NCI-H345 treated with DMSO at 0.1 percent for 48 hours (cell line): ENCODE results near the gene MLH1.
"Not testable (repeated sequence)": the region's sequence is repeated elsewhere in the genome, so short reads cannot be mapped to it uniquely, and the experiment has no call there.

Source experiments
- DNase-seq: peaks from one replicate; lab custom pipeline; 2025; ENCODE audit not compliant: unreplicated experiment; lab: John Stamatoyannopoulos, UW

MLH1 gene

GRCh38 chr3:36993326-36994283, at the start of gene MLH1:
TSS of gene MLH1 (plus strand) at chr3:36993518. CDS start at chr3:36993548, 30 bp downstream.
- no peak for DNase-seq

DNA sequence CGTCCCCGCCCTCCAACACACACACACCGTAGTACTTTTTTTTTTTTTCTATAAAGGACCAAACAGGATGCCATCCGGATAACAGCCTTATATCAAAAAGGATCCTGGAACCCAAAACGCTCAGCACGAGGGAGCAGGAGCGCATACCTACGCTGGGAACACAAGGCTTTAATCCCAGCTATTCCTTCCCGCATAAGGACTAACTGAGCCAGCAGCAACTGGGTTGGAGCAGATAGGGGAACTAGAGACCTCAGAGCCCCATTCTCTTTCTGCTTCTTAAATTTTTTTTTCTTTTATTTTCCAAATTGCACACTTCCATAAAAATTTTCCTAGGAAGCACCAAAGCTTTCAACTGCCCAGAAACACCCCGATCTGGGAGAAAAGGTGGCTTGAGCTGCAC, 49.7 kb upstream of the MLH1 start:
- no peak for DNase-seq

DNA sequence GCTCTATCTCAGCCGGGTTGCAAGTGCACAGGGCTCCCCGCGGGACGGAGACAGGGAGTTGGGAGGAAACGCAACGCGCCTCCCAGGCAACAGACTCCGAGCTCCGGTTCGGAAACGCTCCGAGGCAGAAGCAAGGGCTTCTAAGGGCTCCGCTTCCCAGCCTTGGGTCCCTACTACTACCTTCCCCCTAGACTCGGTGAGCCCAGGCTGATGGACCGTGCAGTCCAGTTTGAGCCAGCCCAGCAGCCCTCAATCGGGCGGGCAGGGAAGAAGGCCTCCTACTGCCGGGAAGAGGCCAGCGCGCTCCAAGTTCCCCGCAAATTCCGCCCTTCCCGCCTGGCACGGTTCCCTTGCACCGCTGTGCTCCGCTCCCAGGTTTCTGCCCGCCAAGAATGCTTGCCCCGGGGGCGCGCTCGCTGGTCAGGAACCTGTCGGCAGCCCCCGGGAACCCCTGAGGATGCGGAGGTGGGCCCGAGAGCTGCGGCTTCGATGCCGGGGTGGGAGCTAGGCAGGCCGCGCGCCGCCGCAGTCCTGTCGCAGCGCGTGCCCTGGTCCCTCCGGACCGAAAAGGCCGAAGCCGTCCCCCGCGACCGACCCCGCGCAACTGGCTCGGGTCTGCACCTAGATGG, 49.2 kb upstream of the MLH1 start:
- DNase-seq = peak; percentile 25

DNA sequence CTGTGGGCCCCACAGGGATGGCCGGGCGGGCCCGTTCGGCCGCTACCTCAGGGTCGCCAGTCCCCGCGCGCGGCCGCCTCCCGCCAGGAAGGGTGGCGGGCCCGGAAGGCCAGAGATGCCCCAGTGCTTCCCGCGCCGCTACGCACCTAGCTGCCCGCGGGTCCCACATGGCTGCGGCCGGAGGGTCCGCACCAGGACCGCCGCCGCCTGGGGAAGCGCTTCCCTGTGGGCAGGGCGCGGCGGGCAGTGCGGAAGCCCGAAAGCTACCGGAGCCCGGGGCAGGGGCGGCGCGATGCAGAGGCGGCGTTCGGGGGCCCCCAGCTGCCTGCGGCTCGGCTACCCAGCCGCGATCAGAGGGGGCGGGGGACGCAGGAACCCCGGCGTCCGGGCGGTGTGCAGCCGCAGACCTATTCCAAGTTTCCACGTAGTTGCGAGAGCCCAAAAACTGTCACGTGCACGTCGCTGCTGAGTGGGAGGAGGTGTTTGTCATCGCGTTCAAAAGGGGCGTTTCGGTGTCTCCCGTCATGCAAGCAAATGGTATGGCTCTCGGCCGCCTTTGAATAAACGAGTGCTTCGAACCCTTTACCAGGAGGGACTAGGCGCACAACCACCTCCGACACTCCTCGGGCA, 48.6 kb upstream of the MLH1 start, which contains the start of gene TRANK1:
TRANK1 (minus strand) TSS at position 414 of the 630 bp plus-strand sequence; CDS start at position 169, 245 bp downstream.
- peak; percentile 13 for DNase-seq

GRCh38 chr3:36945333-36945980, 47.9 kb upstream of the MLH1 start:
- no peak for DNase-seq

DNA sequence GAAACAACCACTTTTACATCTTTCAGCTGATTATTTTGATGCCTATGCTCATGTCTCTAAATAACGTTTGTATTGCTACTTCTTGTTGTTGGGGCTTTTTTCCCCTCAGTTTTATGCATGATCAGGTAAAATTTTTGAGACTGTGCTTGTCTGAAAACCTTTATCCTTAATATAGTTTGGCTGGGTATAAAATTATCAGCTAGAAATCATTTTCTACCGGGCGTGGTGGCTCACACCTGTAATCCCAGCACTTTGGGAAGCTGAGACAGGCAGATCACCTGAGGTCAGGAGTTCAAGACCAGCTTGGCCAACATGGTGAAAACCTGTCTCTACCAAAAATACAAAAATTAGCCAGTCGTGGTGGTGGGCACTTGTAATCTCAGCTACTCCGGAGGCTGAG, 45.5 kb upstream of the MLH1 start:
- not testable (repeated sequence) for DNase-seq

DNA sequence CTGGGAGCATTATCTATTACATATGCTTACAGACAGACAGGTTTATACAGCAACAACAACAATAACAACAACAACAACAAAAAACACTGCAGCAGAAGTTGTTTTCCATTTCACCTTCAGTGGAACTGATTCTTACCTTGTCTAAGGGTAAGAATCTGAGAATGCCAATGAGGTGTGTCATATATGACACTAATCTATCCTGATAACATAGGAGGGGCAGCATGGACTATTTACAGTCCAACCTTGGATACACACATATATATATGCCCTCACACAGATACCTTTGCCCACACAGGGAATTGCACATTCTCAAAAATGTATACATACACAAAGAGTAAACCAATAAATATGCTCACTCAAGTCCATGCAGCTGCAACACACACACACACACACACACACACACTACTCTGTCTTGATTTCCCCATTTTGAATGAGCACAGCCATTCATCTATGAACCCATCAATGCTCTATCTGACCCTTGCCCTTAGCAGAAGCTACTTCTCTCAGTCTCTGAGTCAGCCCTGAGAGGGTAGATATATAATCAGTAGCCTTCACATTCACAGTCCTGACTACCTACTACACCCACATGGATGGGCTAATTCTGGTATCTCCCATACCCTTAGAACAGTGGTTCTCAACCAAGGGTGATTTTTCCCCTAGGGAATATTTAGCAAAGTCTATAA, 38.7 kb upstream of the MLH1 start:
- no peak for DNase-seq

DNA sequence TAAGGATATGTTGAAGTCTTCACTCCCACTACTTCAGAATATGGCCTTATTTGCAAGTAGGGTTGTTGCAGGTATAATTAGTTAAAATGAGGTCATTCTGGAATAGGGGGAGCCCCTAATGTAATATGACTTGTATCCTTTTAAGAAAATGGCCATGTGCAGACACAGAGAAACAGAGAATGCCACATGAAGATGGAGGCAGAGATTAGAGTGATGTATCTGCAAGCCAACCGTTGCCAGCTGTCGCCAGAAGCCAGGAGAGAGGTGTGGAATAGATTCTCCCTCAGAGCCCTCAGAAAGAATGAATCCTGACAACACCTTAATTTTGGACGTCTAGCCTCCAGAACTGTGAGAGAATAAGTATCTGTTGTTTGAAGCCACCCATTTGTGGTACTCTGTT, 37.2 kb upstream of the MLH1 start:
- DNase-seq = no peak

DNA sequence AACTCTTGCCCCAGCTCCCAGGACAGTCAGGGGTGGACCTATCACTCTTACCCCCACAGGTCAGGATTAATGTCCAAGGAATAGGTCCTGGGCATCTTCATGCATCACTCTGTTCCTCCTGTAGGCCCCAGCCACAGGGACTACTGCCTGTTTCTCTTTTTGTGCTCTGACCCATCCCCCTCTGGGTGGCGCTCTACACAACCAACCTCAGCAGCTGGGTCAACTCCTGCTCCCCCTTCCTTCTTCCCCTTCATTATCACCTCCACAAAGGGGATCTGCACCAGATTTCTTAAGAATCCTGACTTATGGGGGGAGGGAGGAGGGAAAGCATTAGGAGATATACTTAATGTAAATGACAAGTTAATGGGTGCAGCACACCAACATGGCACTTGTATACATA, 36.3 kb upstream of the MLH1 start:
- DNase-seq = no peak

GRCh38 chr3:36957862-36958686, 35.2 kb upstream of the MLH1 start:
- DNase-seq = no peak

DNA sequence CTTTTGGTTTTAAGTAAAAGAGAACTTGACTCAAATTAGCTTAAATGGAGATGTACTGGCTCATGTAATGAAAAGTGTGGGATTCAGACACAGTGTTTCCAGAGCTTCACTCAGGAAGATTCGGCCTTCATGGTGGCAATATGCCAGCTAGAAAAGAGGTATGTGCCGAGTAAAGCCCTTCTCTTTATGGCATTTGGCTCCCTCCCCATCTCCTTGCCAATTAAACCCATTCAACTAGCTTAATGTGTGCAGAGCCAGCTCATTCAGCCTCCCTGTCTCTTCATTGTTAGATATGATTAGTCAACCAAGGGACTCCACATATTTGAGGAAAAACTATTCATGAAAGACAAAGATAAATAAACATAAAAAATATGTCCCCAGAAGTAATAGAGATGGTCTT, 33.5 kb upstream of the MLH1 start:
- peak; percentile 32 for DNase-seq

DNA sequence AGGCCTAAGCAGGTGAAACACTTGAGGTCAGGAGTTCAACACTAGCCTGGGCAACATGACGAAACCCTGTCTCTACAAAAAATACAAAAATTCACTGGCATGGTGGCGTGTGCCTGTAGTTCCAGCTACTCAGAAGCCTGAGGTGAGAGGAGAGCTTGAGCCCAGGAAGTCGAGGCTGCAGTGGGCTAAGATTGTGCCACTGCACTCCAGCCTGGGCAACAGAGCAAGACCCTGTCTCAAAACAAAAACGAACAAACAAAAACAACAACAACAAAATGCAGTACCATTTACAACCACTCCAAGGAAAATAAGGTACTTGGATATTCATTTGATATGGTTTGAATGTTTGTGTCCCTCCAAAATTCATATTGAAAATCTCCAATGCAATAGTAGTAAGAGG, 32.8 kb upstream of the MLH1 start:
- no peak for DNase-seq

DNA sequence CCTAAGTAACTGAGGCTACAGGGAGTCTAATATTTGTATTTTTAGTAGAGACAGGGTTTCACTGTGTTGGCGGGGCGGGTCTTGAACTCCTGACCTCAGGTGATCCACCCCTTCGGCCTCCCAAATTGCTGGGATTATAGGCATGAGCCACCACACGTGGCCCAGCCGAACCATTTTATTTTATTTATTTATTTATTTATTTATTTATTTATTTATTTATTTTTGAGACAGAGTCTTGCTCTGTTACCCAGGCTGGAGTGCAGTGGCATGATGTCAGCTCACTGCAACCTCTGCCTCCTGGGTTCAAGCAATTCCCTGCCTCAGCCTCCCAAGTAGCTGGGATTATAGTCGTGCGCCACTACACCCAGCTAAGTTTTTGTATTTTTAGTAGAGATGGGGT, 30.3 kb upstream of the MLH1 start:
- not testable (repeated sequence) for DNase-seq

DNA sequence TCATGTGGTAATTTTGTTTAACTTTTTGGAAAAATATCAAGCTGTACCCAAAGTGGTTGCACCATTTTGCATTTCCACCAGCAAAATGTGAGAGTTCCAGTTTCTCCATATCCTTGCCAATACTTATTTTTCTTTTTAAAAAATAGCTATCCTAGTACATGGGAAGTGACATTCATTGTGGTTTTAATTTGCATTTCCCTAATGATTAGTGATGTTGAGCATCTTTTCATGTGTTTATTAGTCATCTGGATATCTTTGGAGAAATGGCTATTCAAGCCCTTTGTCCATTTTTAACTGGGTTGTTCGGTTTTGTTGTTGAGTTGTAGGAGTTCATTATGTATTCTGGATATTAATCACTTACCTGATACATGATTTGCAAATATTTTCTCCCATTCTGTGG, 29.0 kb upstream of the MLH1 start:
- no peak for DNase-seq

DNA sequence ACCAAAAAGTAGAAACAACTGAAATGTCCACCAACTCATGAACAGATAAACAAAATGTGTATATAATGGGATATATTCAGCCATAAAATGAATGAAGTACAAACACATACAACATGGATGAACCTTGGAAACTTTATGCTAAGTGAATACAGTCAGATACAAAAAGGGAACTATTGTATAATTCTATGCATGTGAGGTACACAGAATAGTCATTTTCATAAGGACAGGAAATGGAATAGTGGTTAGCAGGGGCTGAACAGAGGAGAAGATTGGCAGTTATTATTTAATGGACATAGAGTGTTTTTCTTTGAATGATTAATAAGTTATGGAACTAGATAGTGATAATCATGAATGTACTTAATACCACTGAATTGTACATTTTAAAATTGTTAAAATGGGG, 28.5 kb upstream of the MLH1 start:
- no peak for DNase-seq

DNA sequence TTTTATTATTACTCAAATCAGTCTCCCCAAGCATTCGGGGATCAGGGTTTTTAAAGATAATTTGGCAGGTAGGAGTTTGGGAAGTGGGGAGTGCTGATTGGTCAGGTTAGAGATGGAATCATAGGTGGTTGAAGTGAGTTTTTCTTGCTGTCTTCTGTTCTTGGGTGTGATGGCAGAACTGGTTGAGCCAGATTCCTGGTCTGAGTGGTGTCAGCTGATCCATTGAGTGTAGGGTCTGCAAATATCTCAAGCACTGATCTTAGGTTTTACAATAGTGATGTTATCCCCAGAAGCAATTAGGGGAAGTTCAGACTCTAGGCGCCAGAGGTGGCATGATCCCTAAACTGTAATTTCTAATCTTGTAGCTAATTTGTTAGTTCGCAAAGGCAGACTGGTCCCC, 27.9 kb upstream of the MLH1 start:
- DNase-seq = peak; percentile 67

DNA sequence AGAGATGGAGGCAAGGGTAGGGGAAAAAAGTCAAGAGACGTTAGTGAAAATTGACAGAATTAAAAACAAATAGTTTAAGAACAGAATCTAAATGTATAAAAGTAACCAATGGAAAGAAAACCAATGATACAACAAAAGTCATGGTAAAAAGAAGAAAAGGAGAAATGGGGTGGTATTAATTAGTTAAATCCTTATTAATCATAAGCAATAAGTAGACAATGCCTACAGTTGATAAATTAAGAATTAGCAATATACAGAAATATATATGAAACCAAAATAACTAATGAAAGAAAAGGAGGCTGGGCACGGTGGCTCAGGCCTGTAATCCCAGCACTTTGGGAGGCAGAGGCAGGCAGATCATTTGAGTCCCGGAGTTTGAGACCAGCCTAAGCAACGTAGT, 24.2 kb upstream of the MLH1 start:
- DNase-seq = no peak

DNA sequence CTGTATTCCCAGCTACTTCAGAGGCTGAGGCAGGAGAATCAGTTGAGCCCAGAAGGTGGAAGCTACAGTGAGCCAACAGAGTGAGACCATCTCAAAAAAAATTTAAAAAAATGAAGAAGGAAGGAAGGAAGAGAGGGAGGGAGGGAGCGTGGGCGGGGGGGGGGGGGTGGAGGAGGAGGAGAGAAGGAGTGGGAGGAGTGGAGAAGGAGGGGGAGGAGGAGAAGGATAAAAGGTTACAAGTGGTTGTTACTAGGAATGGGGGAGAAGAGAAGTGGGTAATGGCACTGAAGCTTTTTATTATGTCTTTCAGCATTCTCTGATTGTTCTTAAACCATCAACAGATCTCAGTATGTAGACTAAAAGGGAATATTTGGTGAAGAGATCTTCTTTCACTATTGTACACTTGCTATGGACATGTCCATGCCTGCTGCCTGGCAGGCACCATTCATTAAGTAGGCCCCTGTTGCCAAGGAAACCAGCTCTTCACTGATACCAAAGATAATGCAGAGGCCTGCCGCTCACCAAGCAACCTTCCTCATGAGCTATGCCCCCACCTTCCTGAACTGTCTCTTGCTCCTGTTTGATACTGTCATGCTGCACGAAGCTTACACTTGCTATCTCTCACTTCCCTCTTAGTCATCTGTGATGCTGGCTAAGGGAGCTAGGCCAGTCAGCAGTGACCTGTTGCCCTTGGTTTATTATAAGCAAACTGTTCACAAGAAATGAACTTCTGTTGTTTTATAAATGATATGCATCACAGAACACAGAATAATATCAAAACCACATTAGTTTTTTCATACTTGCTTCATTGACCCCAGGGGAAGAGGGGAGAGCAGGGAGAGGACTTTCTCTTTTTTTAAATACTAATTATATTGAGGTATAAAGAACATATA, 23.5 kb upstream of the MLH1 start:
- DNase-seq = peak; percentile 91

- DNase-seq = no peak
Measured at GRCh38 chr3:36972163-36972562, 21.2 kb upstream of the MLH1 start.
